HG03025 (cell line): Measurements from ENCODE around the gene PDE4B.
"Not testable (repeated sequence)": the region's sequence is repeated elsewhere in the genome, so short reads cannot be mapped to it uniquely, and the experiment has no call there.

Experiments used
- ATAC-seq: cut with Tn5 transposase; IDR thresholded peaks from one replicate; pipeline ENCODE4 v1.9.1; 2021; ENCODE audit warnings: mild to moderate bottlenecking, moderate library complexity; ENCODE audit not compliant: unreplicated experiment, low FRiP score

Gene PDE4B

DNA sequence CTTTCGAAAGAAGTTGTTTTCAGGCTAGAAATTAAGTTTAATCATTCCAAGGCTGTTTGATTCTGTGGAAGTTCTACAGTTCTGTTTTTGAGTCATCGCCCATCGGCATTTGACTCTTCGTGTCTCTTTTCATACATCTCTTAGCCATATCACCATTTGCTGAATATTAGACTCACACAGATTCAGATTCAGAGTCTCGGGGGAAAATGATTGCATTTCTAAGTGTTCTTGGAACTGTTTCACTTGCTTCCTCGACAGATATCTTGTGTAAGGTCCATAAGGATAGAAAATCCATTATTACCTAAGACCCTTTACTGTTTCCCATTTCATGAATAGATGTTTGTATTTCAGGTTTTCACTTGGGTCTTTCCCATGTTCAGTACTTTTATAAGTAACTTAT lies 504.3 kb downstream of the PDE4B start:
- no peak for ATAC-seq

DNA sequence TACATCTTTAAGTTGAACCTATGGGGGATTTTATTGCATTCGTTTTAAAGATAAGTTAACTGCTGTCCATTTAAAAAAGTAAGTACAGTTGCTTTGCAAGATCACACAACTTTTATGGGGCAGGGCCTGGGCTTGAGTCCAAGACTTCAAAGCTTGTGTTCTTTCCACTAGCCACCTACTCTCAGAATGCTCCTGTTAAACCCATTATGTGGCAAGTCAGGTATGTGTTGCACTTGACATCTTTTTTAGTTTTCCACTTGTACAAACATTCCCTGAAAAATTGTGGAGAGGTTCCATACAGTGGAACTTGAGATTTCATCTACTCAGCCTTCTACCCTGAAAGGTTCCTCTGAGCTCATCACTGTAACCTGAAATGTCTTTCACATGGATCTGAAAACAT lies 505.8 kb downstream of the PDE4B start:
- ATAC-seq, result no peak

DNA sequence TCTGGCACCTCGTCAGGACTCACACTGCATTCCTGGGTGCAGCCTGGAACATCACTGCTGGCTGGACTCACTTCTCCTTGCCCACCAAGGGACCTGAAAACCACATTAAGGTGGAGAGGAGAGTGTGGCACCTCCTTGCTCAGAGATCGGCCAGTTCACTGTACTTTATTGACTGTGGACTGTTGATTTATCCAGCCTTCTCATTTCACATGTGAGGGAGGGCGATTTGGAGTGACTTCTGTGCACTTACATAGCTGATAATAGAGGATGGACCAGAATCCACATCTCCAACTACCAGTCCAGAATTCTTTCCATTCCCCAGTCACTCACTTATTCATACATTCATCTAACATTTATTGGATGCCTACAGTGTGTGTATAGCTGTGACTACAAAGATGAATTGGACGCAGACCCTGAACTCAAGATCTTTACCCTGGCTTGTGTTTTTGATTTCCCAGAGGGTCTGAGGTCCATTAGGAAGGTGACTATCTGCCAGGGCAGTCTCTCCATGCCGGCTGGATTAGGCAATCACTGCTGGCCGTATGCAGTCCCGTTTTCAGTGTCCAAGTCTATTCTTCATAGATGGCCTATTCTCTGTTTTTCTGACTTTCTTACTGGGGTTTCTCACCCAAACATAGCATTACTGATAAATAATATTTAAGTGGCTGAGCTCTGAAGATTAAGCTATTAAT lies 507.7 kb downstream of the PDE4B start:
- no peak for ATAC-seq

DNA sequence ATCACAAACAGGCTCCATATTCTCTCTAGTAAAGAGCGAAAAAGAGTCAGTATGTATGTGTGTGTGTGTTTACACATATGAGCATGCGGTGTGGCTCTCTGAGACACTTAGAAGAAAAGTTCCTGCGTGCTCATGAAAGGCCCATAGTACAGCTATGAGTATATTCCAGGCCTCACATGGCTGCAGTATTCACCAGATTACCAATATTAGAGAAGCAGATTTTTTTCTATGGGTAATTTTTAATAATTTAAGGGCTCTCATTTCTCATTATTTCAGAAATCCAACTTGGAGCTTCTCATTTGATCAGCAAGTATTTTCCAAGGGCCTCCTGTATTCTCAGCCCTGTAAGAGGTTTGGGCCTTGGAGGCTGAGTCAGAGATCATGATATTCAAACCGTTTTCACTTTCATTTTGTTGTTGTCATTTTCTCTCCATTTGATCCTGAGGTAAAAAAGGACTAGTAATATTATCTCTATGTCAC lies 508.3 kb downstream of the PDE4B start:
- peak; percentile 74 for ATAC-seq

DNA sequence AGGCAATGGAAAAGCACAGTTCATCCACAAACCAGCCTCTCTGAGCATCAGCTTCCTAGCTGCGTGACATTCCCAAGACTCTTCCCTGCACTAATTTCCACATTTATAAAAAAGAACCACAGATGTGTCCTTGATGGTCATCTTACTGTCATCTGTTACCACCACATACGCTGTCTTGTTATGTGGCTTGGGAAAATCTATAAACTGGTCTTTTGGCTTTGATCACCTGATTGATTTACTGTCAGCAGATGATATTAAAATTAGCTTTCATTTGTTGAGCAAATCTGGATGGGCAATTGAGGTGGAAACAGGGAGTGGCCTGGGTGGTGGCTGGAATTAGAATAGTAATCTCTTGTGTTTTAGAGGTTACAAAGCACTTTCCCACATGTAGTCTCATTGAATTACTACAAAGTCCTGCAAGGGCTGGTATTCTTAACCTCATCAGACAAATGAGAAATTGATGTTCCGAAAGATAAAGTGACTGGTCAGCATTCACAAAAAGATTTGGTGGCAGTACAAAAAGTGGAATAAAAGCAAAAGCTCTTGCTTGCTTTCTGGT lies 509.6 kb downstream of the PDE4B start:
- no peak for ATAC-seq

DNA sequence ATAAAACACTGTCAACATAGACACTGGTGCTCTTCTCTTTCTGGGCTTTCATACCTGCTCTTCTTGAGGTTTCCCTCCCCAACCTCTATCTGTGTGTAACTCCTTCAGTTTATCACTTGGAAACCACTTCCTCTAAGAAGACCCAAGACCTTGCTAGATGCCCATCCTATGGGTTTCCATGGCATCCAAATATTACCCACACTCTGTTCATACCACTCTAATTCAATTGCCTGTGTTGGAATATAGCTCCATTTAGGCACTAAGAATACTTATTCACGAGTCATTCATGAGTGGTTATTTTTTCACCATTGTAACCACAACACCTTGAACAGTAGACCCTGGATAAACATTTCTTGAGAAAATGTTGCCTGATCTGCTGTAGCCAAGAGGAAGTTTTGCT lies 510.1 kb downstream of the PDE4B start:
- ATAC-seq, result no peak

DNA sequence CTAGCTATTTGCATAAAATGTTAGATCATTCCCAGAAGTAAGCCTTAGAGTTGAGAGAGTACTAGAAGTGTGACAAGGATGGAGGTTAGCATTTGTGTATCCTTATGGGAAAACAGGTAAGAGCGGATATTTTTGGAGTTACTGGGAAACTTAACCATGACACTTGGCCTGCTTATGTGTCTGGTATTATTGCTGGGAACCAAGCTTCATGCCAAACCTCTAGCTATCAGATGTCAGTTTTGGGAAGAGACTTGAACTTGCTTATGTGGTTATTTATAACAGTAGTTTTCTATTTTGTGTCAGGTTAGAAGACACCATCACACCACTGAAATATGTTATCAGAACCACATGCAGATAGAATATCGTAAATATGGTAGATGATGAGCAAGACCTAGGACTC lies 511.0 kb downstream of the PDE4B start:
- ATAC-seq, result no peak

DNA sequence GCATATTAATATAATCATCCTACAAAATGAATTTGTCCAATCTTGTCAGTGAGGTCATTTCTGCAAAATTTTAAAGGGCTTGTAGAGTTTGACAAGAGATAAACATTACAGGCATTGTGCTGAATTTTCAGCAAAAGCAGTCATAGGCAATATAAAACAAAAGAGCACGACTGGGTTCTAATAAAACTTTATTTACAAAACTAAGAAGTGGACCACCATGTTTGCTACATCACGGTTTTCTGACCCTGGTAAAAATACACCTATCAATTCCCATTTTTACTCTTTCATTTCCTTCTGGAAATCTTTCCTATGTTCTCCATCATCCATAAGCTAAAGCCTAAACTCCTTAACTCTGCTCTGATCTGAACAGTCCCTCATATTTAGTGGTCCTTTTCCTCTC lies 511.4 kb downstream of the PDE4B start:
- ATAC-seq, result no peak

DNA sequence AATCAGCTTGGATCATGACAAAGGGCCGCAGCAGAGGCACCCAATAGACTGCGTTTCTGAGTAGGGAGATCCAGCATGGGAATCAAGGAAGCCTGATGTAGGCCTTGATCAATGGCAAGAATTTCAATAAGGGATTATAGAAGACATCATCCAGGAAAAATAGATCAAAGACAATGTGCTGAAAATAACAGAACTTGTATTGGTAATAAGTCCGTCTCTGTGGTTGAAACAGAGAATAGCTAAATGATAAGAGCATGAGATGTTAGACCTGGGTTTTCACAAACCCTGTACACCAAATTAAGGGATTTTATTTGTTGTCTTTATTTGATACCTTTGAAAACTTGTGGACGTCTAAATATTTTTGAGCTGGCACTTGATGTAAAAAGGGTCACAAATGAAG lies 513.2 kb downstream of the PDE4B start:
- ATAC-seq, result peak; percentile 69

DNA sequence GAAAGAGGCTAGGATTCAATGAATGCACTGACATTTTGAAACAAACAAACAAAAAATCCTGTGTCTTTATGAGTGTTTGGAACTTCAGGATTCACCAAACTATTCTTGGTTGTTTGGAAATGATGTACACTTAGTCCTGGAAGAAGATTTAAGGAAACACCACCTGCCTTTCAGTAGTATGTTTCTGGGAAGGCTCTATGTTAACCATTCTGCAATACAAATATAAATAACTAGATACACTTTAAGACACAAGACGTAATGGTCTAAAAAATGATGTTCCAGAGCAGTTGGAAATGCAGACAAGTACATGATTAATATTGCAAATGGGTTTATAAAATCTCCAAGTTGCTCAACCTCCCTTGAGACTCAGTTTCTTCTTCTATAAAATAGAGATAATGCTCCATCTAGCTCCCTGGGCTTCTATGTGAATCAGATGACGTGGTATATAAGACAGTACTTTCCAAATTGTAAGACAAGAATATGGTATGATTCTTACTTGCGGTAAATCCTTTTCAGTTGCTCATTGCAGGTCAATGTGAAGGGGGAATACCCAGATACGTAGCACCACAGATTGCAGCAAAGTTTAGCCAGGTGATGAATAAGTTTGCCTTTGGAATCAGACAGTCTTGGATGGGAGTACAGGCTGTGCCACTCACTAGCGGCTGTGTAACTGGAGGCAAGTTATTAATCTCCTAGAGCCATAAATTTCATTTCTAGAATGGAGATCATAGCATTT lies 516.5 kb downstream of the PDE4B start:
- no peak for ATAC-seq

DNA sequence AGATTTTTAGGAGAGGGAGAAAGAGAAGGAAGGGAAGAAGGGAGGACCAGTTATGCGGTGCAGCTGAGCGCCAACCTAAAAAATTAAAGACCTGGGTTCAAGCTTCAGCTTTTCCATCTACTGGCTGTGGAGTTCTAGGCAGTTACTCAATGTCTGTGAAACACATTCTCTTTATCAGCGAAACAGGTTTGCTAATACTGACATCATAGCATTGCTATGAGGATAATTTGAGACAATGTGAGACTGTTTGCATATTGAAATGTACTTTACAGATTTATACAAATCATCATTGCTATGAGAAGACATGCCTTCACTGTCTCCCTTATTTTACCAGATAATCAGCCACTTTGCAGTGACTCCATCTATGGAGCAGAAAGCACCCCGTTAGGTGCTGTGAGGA lies 518.4 kb downstream of the PDE4B start:
- ATAC-seq, result no peak

DNA sequence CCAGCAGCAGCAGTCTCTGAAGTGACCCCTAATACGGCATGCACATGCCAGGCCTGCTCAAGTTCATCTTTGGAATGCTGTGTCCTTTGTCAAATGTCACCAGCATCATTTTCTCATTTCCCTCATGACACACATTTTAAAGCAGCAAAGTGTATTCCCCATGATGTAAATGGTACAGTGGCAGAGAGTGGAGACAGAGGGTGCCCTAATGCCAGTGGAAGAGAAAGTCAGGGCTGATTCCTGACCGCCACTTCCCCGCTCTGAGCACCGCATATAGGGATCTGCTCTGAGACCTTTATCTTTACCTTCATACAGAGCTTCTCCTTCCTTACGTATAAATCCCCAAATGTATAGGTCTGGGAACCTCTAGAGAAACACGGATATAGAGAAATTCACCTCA lies 518.9 kb downstream of the PDE4B start:
- ATAC-seq, result no peak

DNA sequence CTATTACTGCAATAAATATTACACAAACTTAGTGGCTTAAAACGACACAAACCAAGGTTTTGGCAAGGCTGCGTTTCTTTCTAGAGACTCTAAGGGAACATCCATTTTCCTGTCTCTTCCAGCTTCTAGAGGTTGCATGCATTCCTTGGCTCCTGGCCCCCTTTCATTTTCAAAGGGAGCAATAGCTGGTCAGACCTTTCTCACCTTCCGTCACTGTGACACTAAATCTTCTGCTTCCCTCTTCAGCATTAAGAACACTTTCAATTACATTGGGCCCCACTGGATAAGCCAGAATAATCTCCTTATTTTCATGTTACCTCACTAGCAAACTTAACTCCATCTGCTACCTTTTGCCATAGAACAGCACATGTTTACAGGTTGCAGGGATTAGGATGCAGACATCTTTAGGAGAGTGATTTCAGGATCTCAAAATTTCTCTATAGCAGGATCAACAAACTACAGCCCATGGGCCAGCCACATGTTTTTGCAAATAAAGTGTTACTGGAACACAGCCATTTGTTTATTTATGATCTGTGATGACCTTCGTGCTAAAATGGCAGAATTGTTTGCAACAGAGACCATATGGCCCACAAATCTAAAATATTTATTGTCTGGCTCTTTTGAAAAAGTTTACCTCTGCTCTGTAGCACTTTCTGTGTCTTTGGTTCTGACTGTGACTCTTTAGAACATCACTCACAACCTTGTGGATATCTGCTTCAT lies 519.7 kb downstream of the PDE4B start:
- ATAC-seq, result no peak

DNA sequence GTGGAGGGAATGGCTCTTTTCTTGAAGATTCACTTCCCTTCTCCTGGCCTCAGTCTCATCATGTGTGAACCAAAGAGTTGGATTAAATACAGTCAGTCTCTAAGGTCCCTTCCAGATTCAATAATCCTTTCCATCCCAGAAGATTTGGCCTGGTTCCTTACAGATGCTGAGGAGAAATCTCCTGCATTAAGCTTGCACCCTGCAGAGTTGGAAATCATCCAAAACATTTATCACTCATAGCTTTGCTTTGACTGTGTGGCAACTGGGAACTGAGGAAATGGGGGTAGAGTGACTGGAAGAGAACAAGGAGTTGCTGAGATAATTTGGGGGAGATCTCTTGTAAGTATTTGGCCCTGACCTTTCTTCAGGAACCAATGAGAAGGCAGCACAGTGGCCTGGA lies 520.7 kb downstream of the PDE4B start:
- ATAC-seq, result no peak

DNA sequence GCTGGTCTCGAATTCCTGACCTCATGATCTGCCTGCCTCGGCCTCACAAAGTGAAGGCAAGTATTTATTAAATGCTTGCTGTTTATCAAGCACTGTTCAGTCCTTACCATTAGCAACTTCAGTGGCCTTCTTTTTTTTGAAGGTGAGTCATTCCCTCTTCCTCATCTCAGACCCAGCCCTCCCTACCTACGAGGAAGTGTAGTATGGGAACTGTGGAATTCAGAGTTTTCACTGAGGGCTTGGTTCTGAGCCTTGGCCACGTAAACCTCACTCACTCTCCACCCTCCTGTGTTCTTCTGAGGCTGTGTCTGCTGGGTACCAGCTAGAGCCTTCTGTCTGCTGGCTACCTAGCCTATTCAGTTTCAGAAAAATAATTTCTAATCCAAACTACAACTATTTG lies 523.0 kb downstream of the PDE4B start:
- no peak for ATAC-seq

DNA sequence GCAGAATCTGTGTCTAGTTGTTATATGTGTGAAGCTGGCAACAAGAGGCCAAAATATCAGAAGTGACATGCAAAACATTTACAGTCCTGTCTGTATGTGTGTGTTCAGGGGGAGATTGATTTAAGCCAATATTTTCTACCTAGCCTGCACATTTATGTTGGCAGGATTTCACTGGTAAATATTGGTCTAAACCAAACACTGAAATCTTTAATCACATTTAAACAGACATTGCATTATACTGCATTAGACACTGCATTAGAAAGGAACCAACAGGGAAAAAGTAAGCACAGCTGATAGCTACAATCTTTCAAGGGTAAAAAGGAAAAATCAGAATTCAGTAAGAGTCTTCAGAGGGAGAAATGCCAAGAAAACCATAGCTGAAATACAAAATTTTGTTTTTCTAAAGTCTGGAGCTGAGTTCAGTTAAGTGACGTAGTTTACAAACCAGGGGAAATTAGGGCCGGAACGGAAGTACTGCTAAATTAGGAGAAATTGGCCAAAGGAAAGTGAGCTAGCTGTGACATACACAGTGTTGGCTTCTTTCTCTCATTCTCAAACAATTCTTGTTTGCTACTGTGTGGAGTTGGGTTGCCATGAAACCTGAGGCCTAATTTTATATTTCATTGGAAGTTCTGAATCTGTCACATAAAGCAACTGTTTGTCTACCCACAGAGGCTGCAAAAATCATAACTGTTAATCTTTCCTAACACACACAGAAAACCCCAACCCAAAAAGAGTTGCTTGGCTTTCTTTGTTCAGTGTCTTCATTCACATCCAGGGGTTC lies 524.0 kb downstream of the PDE4B start:
- no peak for ATAC-seq

DNA sequence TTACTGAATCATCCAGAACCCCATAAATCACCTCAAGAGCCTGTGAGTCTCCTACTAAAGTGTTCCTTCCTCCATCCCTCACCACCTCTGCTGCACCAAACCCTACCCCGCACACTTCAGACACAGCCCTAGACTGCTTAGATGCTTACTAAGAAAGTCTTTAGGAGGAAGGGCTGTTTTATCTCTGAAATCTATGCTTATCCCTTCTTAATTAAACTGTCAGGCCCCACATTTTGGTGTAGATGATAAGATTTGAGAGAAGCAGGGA lies 524.5 kb downstream of the PDE4B start:
- no peak for ATAC-seq

DNA sequence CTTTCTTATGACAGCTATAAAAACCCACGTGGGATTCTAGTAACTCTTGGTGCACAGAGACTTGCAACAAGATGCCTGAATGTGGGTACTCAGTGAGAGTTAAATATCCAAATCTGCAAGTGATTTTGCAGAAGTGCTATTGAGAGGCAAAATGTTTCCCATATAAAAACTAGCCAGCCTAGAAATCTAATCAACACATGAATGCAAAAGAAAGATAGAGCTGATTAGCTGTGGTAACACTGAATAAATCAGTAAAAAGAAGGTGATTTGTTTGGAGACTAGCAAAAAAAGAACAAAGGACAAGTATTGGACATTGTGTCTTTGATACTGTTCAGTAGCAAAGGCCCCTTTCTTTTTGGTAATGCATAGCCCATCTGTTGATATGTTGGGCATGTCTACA lies 527.5 kb downstream of the PDE4B start:
- no peak for ATAC-seq

DNA sequence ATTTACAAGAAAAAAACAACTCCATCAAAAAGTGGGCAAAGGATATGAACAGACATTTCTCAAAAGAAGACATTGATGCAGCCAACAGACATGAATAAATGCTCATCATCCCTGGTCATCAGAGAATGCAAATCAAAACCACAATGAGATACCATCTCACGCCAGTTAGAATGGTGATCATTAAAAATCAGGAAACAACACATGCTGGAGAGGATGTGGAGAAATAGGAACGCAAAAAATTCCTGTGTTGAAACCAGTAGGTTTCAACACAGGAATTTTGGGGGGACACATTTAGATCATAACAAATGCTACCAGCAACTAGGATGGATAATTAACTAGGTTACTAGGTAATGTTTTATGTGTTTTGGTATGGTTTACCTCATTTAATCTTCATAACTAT lies 529.8 kb downstream of the PDE4B start:
- ATAC-seq, result not testable (repeated sequence)

DNA sequence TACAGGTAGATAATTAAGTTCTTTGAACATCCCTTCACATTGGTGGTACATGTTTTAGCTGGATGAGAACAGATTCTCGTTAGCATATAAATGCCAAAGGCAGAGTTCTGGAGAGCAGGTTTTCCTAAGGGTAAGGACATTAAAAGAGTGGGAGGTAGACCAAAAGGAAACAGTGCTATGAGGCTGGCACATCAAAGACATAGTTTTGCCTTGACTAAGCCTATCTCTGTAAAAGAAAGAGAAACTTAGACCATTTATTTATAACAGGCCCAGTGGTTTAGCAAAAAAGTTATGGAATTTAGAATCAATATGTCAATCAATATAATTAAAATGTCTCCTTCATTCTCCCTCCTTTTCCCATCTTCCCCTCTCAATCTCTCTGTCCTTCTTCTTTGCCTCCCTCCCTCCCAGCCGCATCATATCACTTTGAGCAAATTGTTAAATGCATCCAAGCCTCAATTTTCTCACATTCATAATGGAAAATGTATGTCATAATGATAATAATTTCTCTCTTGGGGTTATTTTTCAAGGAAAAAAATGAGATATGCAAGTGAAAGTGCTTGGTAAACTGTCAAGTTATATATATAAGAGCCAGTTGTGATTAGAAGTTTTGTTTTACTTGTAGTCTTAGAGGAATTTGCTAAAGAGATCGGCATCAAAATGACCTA lies 531.4 kb downstream of the PDE4B start:
- no peak for ATAC-seq
